Erythroblast (primary cell): ENCODE data around the gene GUCY1B1.

Experiments used
- GATA1 ChIP-seq: IDR thresholded peaks from 2 replicates; pipeline ENCODE4 v1.6.1; 2011; ENCODE audit warnings: low read depth, mild to moderate bottlenecking, control low read depth, low read length, moderate library complexity
- POLR2A ChIP-seq: IDR thresholded peaks from 2 replicates; pipeline ENCODE4 v1.6.1; 2011; ENCODE audit warnings: mild to moderate bottlenecking, low read length

DNA sequence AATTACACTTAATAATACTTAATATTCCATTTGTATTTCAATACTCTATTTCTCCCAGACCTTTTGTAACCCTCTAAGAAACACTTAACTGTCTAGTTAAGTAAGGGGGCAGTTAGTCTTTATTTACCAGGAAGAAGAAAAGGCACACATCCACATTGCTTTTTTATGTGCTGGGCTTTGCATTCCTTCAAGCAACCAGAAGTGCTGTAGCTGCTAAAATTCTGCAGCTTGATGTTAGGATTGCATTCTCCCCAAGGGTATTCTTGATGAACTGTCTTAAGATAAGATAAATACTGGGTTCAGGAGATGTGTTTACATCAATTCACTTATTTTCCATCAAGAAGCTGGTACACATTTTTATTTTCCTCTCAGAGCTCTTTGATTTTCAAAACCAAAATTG lies 83.3 kb downstream of the GUCY1B1 start:
- TF ChIP-seq POLR2A, result no peak
- TF ChIP-seq GATA1, result no peak
